Subcutaneous adipose tissue (tissue), 4 donors: ENCODE measurements around the gene ZCCHC13. TPM values are rescaled to one million over a fixed set of nuclear protein-coding genes. Genes with fewer than 3 reads are reported as not detected.

ENCODE experiments used
- CTCF ChIP-seq: fragments of 450-650 bp; IDR thresholded peaks from one replicate; pipeline ENCODE4 v1.5.1; 2016; ENCODE audit warnings: low read depth, mild to moderate bottlenecking, control low read depth, antibody characterized with exemption, moderate library complexity
- total RNA-seq, 4 donors: library from RNA; depleted of rRNA; stranded (reverse); fragments of >200 nt; gene quantifications; one replicate each; pipeline ENCODE4 v1.1.0, GENCODE V29; 2016

The ZCCHC13 gene
- total RNA-seq, 4 donors from 2014 or later = not detected

- no peak for TF ChIP-seq CTCF
Observed at GRCh38 chrX:74277846-74278245, 26.1 kb upstream of the ZCCHC13 start.

- TF ChIP-seq CTCF = no peak
Observed at GRCh38 chrX:74280759-74281158, 23.2 kb upstream of the ZCCHC13 start.

DNA sequence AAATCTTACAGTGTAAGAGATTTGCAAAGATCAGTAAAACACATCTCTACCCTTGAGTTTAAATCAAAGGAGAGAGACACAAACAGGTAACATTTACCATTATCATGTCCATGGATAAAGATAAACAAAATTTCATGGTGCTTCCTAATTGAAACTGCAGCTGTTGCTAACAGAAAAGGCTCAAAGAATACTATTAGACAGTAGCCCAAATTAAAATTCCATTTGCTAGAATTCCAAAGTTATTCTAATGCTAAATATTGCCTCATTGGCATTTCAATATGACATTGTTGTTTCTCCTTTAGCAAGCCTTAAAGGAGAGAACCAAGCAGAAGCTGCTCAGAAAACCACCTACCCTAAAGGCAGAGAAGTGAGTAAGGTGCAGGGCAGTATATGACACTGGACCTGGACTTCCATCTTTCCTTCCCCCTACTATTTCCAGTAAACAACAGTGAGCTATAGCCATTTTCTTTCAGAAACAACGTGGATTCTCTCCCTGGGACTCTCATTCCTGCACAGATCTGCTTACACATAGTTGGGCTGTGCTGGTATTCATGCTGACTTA, 19.5 kb upstream of the ZCCHC13 start:
- TF ChIP-seq CTCF = no peak

GRCh38 chrX:74286950-74287740, 16.8 kb upstream of the ZCCHC13 start:
- TF ChIP-seq CTCF = no peak

- no peak for TF ChIP-seq CTCF
Observed at GRCh38 chrX:74291577-74291963, 12.4 kb upstream of the ZCCHC13 start.

GRCh38 chrX:74291964-74292807, 11.8 kb upstream of the ZCCHC13 start:
- no peak for TF ChIP-seq CTCF

DNA sequence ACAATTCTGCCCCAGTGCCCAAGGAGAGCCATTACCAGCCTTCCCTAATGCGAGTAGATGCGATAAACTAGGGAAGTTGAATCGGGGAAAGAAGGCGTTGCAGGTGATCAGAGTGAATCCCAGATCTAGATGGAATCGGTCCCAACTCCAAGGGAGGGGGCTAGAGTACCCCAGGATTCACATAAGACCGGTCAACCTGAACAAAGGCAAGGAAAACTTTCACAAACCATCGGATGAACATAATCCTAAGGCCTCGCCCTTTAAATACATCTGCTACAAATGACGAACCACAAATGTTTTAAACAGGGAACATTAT, 11.2 kb upstream of the ZCCHC13 start:
- TF ChIP-seq CTCF = no peak
